Stomach (tissue), 9 donors: Measurements from ENCODE around the gene MACC1. TPM values are rescaled to one million over a fixed set of nuclear protein-coding genes. Genes with fewer than 3 reads are reported as not detected.

Source experiments
- DNase-seq, 2 donors: peaks; one replicate each; pipeline versions ENCODE4 v3.0.0 to v3.0.0-alpha.2; 2013 to 2019
- H3K27ac ChIP-seq, 5 donors: fragments of 200-600 bp in 4 of 5; sonication (generic) in 4 of 5; one replicate each; pipeline ENCODE4 v1.5.1; 2013 to 2019; ENCODE audit warnings: mild to moderate bottlenecking in 1 of 5, moderate library complexity in 1 of 5
- H3K27me3 ChIP-seq, 3 donors: fragments of 200-600 bp; sonication (generic); one replicate each; pipeline ENCODE4 v1.5.1; 2017 to 2019; ENCODE audit warnings: mixed run types in 1 of 3
- H3K36me3 ChIP-seq, 4 donors: fragments of 200-600 bp; sonication (generic); 1 replicate in 3 of 4; 2 replicates in 1 of 4; pipeline ENCODE4 v1.5.1; 2016 to 2019
- H3K4me1 ChIP-seq, 4 donors: fragments of 200-600 bp; sonication (generic); one replicate each; pipeline ENCODE4 v1.5.1; 2016 to 2019
- H3K4me3 ChIP-seq, 4 donors: fragments of 200-600 bp; sonication (generic) in 3 of 4; one replicate each; pipeline ENCODE4 v1.5.1; 2016 to 2019; ENCODE audit warnings: mild to moderate bottlenecking in 1 of 4
- H3K9me3 ChIP-seq, 4 donors: fragments of 200-600 bp; sonication (generic); one replicate each; pipeline ENCODE4 v1.5.1; 2016 to 2019
- CTCF ChIP-seq, 7 experiments: fragments of 450-650 bp in 4 of 7; fragments of 200-600 bp in 3 of 7; sonication (generic) in 3 of 7; IDR thresholded peaks; one replicate each; pipeline ENCODE4 v1.5.1; 2016 to 2019; ENCODE audit warnings: antibody characterized with exemption in 7 of 7, control low read depth in 2 of 7, mild to moderate bottlenecking in 1 of 7
- EP300 ChIP-seq: sonication (generic); formaldehyde crosslinking; IDR thresholded peaks from one replicate; pipeline ENCODE4 v1.6.1; 2017; ENCODE audit warnings: antibody characterized with exemption
- POLR2A ChIP-seq, 4 donors: fragments of 450-650 bp; IDR thresholded peaks; one replicate each; pipeline ENCODE4 v1.6.1; 2016; ENCODE audit warnings: antibody characterized with exemption in 4 of 4, control low read depth in 2 of 4, mild to moderate bottlenecking in 1 of 4, moderate library complexity in 1 of 4
- POLR2AphosphoS5 ChIP-seq, 3 donors: sonication (generic); formaldehyde crosslinking; IDR thresholded peaks; one replicate each; pipeline ENCODE4 v1.6.1; 2016; ENCODE audit warnings: antibody characterized with exemption in 3 of 3
- WGBS, 5 donors: extraction: QIAGEN DNeasy Blood & Tissue Kit in 3 of 5; methylation state at CpG; one replicate each; pipeline versions ENCODE4 v1.1.5 to v1.1.7; 2013 to 2018; 5-methylcytosine and 5-hydroxymethylcytosine counted together
- intact Hi-C: fragments of 100-400 bp; cut with DNase I; formaldehyde crosslinking; loops from one replicate; pipeline ENCODE4 v1.15.1; 2023; ENCODE audit warnings: low total_unique reads
- polyA plus RNA-seq, 3 donors: library from polyadenylated mRNA; stranded (reverse); fragments of 200-250 nt; gene quantifications; one replicate each; pipeline ENCODE4 v1.2.3, GENCODE V29; 2013
- total RNA-seq, 5 donors: library from RNA; depleted of rRNA; stranded (reverse); fragments of >200 nt; gene quantifications; one replicate each; pipeline versions ENCODE4 v1.1.0 to v1.2.3, GENCODE V29; 2014 to 2016
- donor health status: healthy with polysubstance abuse.
- donor health status: Bipolar disorder and iron deficiency.
- donor health status: healthy.

Gene MACC1
- total and polyA plus RNA-seq, 8 donors, result 0.76 to 41.7 (median 2.2) TPM; not detected in 1

- no peak overlapping the region for H3K4me3 ChIP-seq
- H3K27me3 ChIP-seq, result no peaks in the 10 kb centered on the region
- H3K9me3 ChIP-seq, result no peaks in the 10 kb centered on the region
- H3K36me3 ChIP-seq, result no peaks in the 10 kb centered on the region
- peaks cover 0 to 6% (median 2%) of the 10 kb centered on the region in 4 donors for H3K4me1 ChIP-seq
- TF ChIP-seq POLR2A (IDR thresholded peaks at IDR 0.05), result no peak
- peak overlapping the region in 1 of 5 donors; percentile 9 for H3K27ac ChIP-seq
- intact Hi-C loops, result no loop called here
- peak in 1 of 2 donors; percentile 14 for DNase-seq
- 62 to 75% (median 71%) methylated on average over 4 of the region's 4 CpGs for WGBS, 5 donors
Observed at GRCh38 chr7:20113427-20114027, 103.7 kb downstream of the MACC1 start.

- H3K27me3 ChIP-seq, result no peaks in the 10 kb centered on the region
- H3K27ac ChIP-seq, result peak overlapping the region in 1 of 5 donors; percentile 9
- H3K9me3 ChIP-seq, result no peaks in the 10 kb centered on the region
- TF ChIP-seq CTCF (IDR thresholded peaks at IDR 0.05) (no peak), POLR2AphosphoS5 (IDR thresholded peaks at IDR 0.05) (no peak), EP300 (no peak), POLR2A (IDR thresholded peaks at IDR 0.05) (no peak)
- peak in 1 of 2 donors; percentile 13 for DNase-seq
- intact Hi-C loops, result no loop called here
- H3K4me1 ChIP-seq, result peaks cover 0 to 6% (median 2%) of the 10 kb centered on the region in 4 donors
- H3K4me3 ChIP-seq, result no peak overlapping the region
- no peaks in the 10 kb centered on the region for H3K36me3 ChIP-seq
Observed at GRCh38 chr7:20112696-20113095, 104.5 kb downstream of the MACC1 start.

- Histone ChIP-seq H3K36me3 (no peaks in the 10 kb centered on the region), H3K27ac (no peak overlapping the region), H3K4me1 (peaks cover 0 to 6% (median 2%) of the 10 kb centered on the region in 4 donors), H3K27me3 (no peaks in the 10 kb centered on the region), H3K9me3 (no peaks in the 10 kb centered on the region), H3K4me3 (no peak overlapping the region)
- no peak for DNase-seq
- 75 to 93% (median 82%) methylated on average over 2 of the region's 2 CpGs for WGBS, 5 donors
- TF ChIP-seq POLR2AphosphoS5 (IDR thresholded peaks at IDR 0.05) (no peak), POLR2A (IDR thresholded peaks at IDR 0.05) (no peak), CTCF (IDR thresholded peaks at IDR 0.05) (no peak)
- intact Hi-C loops, result no loop called here
Observed at GRCh38 chr7:20111821-20112542, 105.2 kb downstream of the MACC1 start.

GRCh38 chr7:20107582-20107981 lies 109.6 kb downstream of the MACC1 start:
- Histone ChIP-seq H3K4me3 (no peak overlapping the region), H3K36me3 (no peaks in the 10 kb centered on the region), H3K4me1 (no peaks in the 10 kb centered on the region), H3K27ac (peak overlapping the region in 2 of 5 donors; percentile 0 to 23), H3K27me3 (no peaks in the 10 kb centered on the region), H3K9me3 (no peaks in the 10 kb centered on the region)
- no peak for DNase-seq
- 55 to 75% (median 67%) methylated on average over 3 of the region's 3 CpGs for WGBS, 5 donors
- TF ChIP-seq POLR2A (IDR thresholded peaks at IDR 0.05) (no peak), EP300 (no peak), POLR2AphosphoS5 (IDR thresholded peaks at IDR 0.05) (no peak), CTCF (IDR thresholded peaks at IDR 0.05) (no peak)
- intact Hi-C loops, result no loop called here

GRCh38 chr7:20104696-20105095 lies 112.5 kb downstream of the MACC1 start:
- Histone ChIP-seq H3K4me3 (no peak overlapping the region), H3K4me1 (no peaks in the 10 kb centered on the region), H3K36me3 (no peaks in the 10 kb centered on the region), H3K27ac (no peak overlapping the region), H3K9me3 (no peaks in the 10 kb centered on the region), H3K27me3 (no peaks in the 10 kb centered on the region)
- no peak for TF ChIP-seq CTCF (IDR thresholded peaks at IDR 0.05)
- TF ChIP-seq POLR2AphosphoS5 (IDR thresholded peaks at IDR 0.05), result no peak
- TF ChIP-seq EP300, result no peak
- no peak for TF ChIP-seq POLR2A (IDR thresholded peaks at IDR 0.05)
- 68 to 81% (median 79%) methylated on average over 1 of the region's 1 CpG for WGBS, 5 donors
- intact Hi-C loops, result no loop called here
- no peak for DNase-seq
